ENCODE measurements around the gene INPP4A. TPM values are rescaled to one million over a fixed set of nuclear protein-coding genes. Genes with fewer than 3 reads are reported as not detected.

Gene INPP4A
- total and polyA plus RNA-seq, 10 of the 15 experiments (the other 5 are each of a cell fraction or from before 2014, with no cell fraction given), result 4.7 to 62.3 (median 36.9) TPM

DNA sequence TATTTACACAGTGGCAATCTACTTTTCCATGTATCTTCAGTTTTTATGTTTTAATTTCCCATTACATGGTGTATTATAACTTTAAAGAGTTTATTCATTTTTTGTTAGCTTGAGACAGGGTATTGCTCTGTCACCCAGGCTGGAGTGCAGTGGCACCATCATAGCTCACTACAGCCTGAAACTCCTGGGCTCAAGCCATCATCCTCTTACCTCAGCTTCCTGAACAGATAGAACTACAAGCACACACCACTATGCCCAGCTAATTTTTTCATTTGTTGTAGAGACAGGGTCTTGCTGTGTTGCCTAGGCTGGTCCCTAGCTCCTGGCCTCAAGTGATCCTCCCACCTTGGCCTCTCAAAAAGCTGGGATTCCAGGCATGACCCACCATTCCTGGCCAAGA is 96.8 kb downstream of the INPP4A start (continued):
- TF ChIP-seq SKIL (IDR thresholded peaks at IDR 0.05; ENCODE audit: low read depth, poor library complexity, severe bottlenecking), result no peak
- TF ChIP-seq MYC (IDR thresholded peaks at IDR 0.05; ENCODE audit: insufficient read depth, insufficient read length, insufficient replicate concordance, low read length, severe bottlenecking), result no peak
- TF ChIP-seq PBX3 (IDR thresholded peaks at IDR 0.05; ENCODE audit: insufficient replicate concordance, low read depth, low read length), result no peak
- TF ChIP-seq, protein P1, sequence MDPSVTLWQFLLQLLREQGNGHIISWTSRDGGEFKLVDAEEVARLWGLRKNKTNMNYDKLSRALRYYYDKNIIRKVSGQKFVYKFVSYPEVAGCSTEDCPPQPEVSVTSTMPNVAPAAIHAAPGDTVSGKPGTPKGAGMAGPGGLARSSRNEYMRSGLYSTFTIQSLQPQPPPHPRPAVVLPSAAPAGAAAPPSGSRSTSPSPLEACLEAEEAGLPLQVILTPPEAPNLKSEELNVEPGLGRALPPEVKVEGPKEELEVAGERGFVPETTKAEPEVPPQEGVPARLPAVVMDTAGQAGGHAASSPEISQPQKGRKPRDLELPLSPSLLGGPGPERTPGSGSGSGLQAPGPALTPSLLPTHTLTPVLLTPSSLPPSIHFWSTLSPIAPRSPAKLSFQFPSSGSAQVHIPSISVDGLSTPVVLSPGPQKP (IDR thresholded peaks at IDR 0.05; ENCODE audit: low read depth, low read length), result no peak
- no peak for TF ChIP-seq FOS (IDR thresholded peaks at IDR 0.05; ENCODE audit: borderline replicate concordance, extremely low read depth, insufficient read length)
- no peak for TF ChIP-seq POLR2AphosphoS2 (IDR thresholded peaks at IDR 0.05; ENCODE audit: low read depth, low read length)
- TF ChIP-seq HCFC1 (IDR thresholded peaks at IDR 0.05; ENCODE audit: low read length), result no peak
- TF ChIP-seq JUNB (IDR thresholded peaks at IDR 0.05), result no peak

Measured in GM12878 (cell line).